Erythroblast (primary cell): ENCODE data around the gene GUCY1B1.

ENCODE experiments used
- GATA1 ChIP-seq: IDR thresholded peaks from 2 replicates; pipeline ENCODE4 v1.6.1; 2011; ENCODE audit warnings: low read depth, mild to moderate bottlenecking, control low read depth, low read length, moderate library complexity
- POLR2A ChIP-seq: IDR thresholded peaks from 2 replicates; pipeline ENCODE4 v1.6.1; 2011; ENCODE audit warnings: mild to moderate bottlenecking, low read length

DNA sequence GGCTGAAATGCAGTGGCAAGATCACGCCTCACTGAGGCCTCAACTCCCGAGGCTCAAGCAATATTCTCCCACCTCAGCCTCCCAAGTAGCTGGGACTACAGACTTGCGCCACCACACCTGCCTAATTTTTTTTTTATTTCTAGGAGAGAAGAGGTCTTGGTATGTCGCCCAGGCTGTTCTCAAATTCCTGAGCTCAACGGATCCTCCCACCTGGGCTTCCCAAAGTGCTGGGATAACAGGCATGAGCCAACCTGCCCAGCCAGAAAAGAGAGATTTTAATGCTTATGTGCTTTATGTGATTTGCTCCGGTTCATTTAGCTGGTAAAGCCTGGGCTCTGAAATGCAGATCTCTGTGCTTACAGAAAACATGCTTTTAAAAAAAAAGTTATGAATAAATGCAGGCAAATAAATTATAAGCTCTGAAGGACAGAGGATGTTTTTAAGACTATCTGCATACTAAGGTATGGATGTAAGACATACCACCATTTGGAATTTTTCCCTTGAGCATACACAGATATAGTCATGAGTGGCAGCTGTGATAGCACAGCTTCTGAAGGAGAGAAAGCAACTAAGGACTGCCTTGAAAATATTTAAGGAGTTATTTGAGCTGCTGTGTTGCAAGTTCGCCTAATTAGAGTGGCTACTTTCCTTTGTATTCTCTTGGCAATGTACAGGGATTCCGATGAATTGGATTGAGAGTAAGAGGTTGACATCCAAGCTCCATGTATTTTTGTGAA, 13.8 kb downstream of the GUCY1B1 start:
- TF ChIP-seq POLR2A (no peak), GATA1 (no peak)
